K562 (cell line): ENCODE data around the gene ZCCHC3. TPM values are rescaled to one million over a fixed set of nuclear protein-coding genes. Genes with fewer than 3 reads are reported as not detected.

ENCODE experiments used
- RREB1 ChIP-seq: fragments of 250-450 bp; sonication (Bioruptor Pico); IDR thresholded peaks from 2 replicates; pipeline ENCODE4 v1.4.0; 2020
- polyA plus RNA-seq, 8 experiments: library from polyadenylated mRNA; depleted of rRNA in 4 of 8; stranded (reverse) in 5 of 8; unstranded in 3 of 8; fragments of >200 nt; fragmentation: Nextera tagmentation in 2 of 8; fragmentation: Illumina TruSeq in 1 of 8; extraction: Ambion mirVana in 2 of 8; extraction: Trizol in 1 of 8; gene quantifications; 2 replicates each; pipeline versions ENCODE4 v1.2.1 to v1.2.3, GENCODE V29; 2011 to 2014; ENCODE audit warnings: inconsistent platforms in 1 of 8, missing spikeins in 1 of 8
- total RNA-seq, 7 experiments: library from RNA; depleted of rRNA in 6 of 7; stranded (reverse); fragments of >200 nt in 6 of 7; fragmentation: Illumina TruSeq in 2 of 7; extraction: Trizol in 2 of 7; gene quantifications; 2 replicates each; pipeline versions ENCODE4 v1.2.1 to v1.2.3, GENCODE V29; 2011 to 2021; ENCODE audit warnings: low replicate concordance in 1 of 7

Gene ZCCHC3
- total and polyA plus RNA-seq, 9 of the 15 experiments (the other 6 are each of a cell fraction or from before 2014, with no cell fraction given), result 2.8 to 23.3 (median 16.5) TPM

DNA sequence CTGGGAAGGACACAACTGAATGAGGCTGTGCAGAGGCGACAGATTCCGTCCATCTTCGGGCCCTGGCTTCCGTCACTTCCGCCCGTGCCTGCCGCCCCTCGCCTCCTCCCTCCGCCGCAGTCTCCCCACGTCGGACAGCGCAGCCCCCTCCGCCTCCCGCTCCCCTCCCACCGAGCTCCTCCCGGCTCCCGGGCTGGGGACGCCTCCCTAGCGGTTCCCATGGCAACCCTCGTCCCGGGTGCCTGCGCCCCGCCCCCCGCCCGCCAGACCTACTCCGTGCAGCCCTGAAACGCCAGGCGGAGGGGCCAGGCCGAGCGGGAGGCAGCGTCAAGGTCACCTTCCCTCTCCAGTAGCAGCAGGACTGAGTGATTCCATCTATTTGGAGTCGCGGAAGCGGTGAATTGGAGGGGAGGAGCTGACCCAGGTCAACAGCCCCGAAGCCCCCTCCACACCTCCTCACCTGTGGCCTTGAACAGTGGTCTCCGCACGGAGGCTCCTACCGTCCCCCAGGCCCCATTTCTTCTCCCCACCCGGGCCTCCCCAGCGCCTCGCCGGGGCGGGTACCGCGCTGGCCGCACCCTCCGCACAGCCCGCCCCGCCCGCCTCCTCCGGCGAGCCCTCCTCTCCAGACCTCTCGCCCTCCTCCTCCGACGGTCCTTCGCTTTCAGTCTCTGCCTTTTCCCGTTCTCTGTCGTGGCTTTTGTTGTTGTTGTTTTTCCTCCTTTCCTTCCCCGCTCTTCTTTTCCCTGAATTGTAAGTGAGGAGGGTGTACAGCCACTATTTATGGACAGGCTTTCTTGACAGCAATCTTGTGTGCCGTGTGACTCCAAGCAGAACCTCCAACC lies 50.5 kb downstream of the ZCCHC3 start (continued):
- 0 out of 2 replicates have a peak, but pooled peaks have one; percentile 16 for TF ChIP-seq RREB1 (CRISPR knock-in tag)
- TF ChIP-seq, all 486 proteins: peak for 140
